ENCODE measurements around the gene SLAMF9.

SLAMF9 gene

DNA sequence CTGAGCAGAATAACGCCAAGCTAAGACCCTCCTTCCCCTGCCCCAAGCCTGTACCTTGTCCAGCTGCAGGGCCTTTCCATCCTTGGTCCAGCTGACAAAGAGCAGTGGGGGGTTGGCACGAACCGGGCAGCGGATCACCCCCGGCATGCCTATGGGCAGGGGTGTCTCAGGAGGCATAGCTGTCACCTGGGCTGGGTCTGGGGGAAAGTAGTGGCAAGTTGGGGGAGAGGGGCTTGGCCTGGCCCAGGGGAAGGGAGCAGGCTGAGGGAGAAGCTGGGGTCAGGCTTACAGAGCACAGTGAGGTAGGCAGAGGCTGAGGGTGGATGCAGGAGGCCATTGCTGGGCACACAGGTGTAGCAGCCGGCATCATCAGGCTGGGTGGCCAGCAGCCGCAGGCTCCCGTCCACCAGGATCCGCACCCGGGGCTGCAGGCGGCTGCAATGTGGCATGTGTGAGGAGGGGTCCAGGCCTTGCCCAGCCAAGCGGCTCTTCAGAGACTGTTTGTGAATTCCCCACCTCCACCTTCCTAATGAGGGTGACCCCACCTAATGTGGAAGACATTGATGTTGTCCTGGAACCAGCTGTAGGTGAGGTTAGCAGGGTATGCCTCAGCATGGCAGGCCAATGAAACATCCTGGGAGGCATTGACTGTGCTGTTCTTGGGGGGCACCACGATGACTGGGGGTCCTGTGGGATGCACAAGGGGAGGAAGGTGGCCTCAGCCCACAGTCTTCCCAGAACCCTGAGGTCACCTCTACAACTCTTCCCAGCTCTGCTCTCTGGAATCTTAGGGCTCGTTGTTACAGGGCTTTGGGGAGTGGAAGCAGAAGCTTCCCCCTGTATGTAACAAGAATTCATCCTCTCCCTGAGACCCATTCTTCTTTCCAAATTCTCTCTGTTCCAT lies 19.6 kb downstream of the SLAMF9 start:
- DNase-seq (ENCODE audit: low read depth), result no peak

DNA sequence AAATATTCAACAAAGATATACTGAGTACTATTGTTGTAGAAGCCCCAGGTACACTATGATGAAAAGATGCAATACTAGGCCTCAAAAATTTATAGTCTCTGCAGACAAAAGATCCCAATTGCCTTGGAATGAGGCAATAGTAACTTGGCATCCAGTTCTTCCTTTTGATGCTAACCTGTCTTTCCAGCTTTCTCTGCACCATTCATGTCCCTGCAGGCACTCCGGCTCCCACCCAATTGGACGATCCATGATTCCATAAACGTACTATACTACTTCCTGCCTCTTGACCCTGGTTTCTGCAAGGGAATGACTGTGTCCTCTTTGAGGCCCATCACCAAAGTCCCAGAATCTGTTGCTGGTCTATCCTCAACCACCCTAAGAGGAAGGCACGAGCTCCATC lies 20.7 kb downstream of the SLAMF9 start:
- no peak for DNase-seq (ENCODE audit: low read depth)

DNA sequence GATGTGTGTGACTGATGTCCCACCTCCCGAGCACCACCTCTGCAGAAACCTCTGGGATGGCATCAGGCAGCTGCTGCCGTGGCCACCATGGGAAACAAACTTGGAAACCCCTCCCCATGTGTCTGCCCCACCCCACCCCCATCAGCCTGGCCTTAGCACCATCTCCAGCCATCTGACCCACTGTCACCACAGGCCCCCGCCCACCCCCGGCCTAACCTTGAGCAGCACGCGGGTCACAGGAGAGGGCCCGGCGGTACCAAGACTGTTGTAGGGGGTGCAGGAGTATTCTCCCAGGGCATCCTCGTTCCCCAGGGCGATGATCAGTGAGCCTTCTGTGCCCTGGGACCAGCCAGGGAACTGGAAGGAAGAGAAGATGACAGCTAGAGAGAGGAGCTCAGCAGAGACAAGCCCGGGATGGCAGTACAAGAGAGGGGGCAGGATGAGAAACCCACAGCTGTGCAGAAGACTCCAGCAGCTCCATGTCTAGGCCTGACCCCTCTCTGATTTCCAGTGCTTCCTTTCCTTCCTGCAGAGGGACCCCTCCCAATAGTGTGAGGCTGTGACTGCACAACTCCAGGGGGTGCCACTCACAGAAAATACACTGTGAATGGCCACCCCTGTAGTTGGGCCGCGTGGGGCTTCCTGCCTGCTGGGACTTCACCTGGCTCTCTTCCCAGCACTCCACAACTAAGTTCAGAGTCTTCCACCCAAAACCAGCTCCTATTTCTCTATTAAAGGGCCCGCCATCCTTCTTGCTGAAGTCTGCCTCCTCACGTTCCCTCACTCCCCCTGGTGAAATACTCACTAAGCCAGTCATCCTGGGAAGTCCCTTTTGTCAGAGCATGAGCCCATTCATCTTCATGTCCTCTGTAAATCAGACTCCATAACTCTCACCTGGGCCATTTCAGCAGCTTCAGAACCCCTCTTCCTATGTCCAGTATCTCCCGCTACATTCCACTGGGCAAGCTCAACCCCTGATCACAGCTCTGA lies 21.4 kb downstream of the SLAMF9 start:
- DNase-seq (ENCODE audit: low read depth), result no peak

DNA sequence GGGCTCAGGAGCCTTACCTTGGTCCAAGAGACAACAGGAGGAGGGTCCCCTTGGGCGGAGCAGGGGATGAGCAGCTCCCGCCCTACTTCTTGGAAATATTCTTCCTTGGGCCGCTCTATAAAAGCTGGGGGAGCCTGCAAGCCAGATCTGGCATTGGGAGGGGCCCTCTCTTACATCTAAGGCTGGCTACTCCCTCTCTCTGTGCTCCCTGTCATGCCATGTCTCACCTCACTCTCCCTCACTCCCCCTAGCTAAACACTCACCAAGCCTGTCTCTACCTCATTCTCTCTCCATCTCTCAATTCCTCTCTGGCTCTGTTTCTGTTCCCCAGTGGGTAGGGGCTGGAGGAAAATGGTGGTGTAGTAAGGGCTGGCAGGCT lies 22.3 kb downstream of the SLAMF9 start:
- no peak for DNase-seq (ENCODE audit: low read depth)

DNA sequence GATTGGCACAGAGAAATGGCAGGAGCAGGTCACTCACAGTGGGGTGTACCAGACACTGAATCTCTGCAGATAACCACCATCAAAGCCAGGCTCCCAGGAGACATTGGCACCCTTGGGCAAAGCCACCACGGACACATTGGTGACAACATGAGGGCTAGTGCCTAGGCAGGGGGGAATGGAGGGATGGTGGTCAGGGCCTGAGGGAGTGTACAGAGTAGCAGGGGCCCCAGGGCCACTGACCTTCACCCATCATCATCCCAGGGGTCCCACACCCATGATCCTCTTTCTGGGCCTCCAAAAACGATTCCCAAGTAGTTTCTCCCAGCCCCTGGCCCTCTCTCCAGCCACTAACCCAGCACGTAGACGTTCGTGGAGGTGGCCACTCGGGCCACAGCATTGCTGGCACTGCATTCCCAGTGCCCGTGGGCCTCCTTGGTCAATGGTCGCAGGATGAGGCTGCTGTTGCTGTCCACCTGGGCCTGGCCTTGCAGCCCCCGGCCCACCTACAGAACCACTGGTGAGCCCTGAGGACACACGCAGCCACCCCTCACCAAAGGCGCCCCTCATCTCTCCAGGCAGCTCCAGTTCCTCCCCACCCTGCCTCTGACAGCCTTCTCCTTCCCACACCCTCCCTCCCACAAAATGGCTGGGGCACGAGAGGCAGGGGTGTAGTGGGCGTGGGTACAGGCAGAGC lies 22.8 kb downstream of the SLAMF9 start:
- DNase-seq (ENCODE audit: low read depth), result no peak

DNA sequence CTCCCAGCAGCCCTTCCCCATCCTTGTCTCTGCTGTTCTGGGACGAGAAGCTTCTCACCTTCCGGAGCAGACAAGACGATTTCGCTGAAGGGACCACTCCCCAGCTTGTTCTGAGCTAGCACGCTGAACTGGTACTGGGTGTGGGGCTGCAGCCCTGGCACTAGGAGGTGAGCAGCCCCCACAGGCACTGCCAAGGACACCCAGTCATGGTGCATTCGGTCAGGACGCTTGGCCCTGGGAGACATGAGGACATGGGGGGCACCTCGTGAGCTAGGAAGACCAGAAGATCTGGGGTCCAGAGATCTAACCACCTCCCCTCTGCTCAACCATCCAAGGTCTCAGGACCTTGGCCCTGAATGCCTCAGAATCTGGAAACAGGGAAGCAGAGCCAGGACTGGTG lies 23.4 kb downstream of the SLAMF9 start:
- DNase-seq (ENCODE audit: low read depth), result no peak

DNA sequence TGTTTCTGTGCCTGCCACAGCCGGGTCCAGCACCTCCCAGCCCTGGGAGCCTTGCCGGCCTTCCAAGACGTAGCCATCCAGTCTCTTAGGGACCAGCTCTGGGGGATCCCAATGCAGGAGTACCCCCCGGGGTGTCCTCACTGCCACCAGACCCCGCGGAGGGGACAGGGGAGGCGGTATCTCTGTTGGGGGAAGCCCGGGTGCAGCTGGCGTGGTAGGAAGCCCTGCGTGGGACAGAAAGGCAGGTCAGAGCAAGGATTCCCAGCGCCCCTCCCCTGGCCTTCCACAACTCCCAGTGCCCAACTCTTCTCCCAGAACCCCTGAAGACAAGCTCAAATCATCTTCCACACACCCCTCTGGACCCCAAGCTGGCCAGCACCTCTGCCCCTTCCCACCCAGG lies 23.8 kb downstream of the SLAMF9 start:
- no peak for DNase-seq (ENCODE audit: low read depth)

DNA sequence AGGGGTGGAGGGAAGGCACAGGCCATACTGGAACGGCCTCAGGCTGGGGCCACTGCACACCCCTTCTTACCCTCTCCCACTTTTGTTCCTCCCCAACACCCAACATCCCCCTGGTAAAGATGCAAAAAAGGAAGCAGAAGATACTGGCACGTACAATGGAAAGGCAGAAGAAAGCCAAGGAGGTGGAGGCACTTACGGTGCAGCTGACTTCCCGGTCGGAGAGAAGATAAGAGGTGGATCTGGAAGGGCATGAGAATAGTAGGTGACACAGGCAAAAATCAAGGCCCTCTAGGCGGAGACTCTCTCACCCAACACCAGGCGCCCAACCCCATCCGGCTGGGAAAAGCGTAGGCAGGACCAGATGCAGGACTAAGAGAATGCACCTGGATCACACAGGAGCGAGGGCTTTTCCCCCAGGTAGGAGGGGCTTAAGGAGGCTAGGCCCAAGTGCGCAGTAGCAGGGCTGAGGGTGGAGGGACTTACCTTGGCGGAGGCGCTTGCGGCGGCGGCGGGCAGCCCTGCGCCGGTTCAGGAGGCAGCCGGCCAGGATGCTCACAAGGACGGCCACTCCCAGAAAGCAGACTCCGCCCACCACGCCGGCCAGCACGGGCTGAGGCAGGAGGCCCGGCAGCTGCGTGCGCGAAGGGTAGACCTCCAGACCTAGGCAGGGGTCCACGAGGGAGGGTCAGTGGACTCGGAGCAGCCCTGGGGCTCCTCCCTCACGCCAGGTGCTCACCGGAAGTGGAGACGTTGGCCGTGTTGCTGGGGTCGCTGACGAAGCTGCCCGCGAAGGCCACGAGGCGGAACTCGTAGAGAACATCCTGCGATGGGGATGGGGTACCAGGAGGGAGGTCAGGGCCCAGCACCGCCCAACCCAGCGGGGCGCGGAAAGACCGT lies 24.6 kb downstream of the SLAMF9 start:
- DNase-seq (ENCODE audit: low read depth), result no peak

DNA sequence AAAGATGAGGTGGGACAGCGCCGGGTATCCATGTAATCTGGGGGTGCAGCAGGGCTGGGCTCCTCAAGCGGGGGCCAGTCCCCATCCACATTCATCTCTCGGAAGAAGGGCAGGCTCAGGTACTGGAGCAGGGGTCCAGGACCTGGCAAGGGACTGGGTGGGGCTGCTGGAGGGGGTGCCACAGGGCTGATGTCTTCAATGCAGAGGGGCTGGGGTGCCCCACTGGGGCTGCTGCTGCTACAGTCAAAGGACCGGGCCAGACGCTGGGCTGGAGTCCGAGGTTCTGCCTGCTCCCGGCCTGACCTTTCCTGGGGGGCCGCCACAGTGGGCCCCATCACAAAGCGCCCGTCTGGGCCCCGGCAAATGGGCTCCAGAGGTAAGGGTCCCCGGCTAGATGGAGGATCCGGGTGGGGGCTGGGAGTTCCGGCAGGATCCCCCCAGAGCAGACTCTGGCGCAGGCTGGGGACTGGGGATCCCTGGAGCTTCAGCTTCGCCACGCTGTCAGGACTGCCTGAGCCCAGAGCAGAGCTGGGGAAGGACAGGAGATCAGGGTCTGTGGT lies 25.5 kb downstream of the SLAMF9 start:
- DNase-seq (ENCODE audit: low read depth), result no peak

DNA sequence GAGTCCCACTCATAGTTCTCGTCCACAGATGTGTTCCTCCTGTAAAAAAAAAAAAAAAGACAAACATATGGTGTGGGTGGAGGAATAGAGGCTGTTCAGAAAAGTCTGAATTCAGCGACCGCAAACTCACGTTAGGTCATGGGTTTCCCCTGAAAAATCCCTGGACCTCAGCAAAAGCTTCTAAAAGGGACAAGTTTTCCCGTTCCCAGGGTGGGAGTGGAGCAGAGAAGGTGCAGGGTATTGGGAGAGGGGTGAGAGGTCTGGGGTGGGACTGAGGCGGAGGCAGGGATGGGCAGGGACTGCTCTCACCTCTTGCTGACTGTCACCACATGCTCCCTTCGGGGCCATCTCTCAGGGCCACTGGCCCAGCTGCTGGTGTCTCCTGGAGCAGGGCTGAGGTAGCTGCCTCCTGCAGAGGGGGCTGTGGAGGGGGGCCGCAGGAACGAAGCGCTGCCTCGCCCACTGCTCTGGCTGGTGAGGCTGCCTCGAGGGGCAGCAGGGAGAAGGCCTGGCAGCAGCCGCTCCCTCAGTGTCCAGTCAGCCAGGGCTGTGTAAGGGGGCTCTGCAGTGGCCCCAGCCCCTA lies 26.1 kb downstream of the SLAMF9 start:
- DNase-seq (ENCODE audit: low read depth), result no peak

DNA sequence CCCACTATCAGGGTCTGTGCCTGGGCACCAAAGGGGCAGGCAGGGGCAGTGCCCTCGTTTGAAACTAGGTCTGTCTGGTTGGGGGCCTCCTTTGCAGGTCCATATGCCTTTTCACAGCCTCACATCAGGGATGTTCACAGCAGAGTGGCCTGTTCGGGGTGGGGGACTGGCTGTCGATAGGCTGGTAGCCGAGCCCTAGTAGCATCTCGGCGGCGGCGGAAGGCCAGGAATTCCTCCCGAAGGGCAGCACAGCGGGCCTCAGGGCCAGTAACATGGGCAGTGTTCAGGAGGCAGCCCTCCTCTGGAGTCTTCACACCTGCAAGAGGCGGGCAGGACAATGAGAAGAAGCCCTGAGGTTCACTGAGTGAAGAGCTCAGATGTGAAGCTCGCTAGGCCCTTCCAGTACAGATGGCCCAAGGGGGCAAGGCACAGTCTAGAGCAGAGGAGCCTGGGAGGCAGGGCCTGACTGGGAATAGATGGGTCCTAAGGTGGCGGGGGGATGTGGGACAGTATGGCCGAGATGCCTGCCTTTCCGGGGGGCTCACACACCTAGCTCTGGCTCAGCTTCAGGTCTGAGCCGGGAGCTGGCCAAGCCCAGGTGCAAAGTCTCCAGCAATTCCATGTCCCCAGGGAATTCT lies 26.7 kb downstream of the SLAMF9 start:
- no peak for DNase-seq (ENCODE audit: low read depth)

DNA sequence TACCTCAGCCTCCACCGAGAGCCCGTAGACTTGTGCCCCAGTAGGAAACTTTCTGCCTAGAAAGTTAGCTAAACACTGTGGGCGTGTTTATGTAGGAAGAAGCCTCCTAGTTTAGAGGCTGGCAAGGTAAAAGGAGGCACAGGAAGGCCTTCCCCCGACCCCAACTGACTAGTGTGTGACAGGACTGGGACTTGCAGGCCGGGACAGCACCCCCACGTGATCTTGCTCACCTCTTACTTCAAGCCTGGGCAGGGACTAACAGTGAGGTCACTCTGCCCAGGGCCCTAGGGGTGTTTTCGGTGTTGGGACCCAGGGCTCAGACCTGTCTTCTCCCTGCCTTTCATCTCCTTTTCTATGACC lies 28.3 kb downstream of the SLAMF9 start:
- DNase-seq (ENCODE audit: low read depth), result no peak

DNA sequence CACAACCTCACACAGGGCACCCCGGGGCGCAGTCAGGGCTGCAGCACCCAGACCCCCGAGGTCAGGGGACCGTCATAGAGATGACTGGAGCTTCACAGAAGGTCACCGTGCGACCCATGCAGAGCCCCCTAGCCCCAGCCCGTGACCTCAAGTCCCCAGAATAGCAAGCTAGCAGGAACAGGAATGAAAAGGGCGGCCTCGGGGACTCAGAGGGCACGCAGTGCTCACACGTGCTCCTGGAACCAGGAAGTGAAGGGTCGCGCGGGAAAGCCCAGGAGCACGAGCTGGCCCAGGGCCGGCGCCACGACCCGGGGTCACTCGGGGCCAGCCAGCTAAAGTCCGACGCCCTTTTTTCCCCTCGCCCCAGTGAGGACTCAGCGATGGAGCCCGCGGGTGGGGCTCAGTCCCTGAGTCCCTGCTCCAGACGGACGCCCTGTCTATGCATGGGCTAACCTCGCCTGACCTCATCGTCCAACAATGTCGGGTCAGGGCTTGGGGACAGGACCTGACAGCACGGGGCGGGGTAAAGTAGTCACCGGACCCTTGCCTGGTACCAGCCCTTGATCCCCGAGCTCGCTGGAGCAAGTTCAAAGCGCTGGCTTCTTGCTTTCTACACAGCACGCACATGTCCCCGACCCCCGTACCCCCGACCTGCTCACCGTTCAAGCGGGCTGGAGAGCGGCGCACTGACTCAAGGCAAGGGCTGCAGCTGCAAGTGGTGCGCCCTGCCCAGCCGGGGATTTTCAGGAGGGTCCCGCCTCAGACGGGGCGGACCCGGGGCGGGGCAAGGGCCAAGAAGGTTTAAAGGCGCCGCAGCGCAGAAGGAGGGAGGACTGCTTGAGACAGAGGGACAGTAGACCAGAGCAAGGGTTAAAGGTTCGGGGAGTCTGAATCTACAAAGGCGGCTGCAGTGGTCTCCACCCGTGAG lies 29.0 kb downstream of the SLAMF9 start, which contains the start of gene TAGLN2:
TSS of gene TAGLN2 (minus strand) at position 717 of the 928 bp plus-strand sequence. CDS start 4,998 bp downstream, outside the sequence.
- peak; percentile 82 for DNase-seq (ENCODE audit: low read depth)

DNA sequence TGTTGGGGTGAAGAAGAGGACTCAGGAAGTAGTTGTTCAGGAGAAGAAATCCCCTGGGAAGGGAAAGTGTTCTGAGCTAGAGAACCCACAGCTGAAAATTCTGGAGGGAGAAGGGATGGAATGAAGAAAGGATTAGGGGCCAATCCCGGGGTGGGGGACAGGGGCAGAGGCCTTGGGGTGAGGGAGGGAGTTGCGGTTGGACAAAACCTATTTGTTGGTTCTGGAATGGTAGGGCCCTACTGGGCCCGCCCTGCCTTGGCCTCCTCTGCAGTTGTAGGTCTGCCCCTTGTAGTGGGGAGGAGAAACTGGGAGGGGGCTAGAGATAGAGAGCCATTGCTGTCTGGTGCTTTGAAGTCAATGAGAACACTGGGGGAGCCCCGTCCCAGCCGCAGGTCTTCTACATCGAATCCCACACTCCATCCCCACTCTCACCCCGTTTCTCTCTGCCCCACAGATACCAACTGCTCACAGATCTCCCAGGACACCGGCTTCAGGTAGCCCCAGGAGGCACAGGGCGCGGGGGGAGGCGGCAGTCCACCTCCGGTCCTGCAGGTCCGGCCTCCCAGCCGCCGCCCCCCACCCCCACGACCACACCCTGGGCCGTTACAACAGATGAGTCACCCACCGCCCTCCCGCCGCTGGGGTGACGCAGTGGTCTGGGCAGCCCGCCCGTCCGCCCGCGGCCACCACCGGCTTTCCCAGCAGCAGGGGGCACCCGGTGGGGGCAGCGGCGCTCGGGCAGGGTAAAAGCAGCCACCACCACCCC lies 29.8 kb downstream of the SLAMF9 start:
- peak; percentile 66 for DNase-seq (ENCODE audit: low read depth)

DNA sequence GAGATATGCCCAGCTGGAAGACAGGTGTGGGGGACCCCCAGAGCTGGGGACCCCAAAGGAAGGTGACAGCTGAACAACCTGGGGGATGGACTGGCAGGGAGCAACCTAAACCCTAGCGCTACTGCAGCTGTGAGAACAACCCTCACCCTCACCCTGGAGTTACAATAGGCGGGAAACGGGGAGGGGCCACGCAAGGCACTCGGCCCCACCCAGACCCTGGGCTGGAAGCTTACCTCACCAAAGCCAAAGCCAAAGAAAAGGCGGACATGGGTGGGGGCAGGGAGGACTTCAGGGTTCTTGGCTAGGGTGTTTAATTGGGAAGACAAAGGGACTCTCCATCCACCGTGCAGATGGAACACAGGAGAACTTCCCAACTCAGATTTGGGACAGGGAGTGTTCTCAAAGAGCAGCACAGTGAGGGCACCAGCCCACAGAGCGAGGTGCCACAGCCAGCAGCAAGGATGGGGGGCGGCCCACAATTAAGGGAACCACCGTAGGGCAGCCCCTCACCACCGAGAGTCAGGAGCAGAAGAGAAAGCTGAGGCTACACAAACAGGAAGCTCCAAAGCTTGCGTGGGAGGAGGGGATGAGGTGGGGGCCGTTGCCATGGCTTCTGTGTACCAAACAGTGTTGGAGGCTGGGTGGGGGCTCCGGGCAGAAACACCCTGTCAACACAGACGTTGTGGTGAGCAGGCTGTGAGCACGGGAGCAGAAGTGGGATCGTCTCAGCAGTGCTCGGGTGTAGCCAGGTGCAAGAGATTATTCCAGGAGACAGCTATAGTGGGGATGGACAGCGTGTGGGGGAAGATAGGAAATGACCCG lies 30.6 kb downstream of the SLAMF9 start:
- DNase-seq (ENCODE audit: low read depth), result peak; percentile 93

DNA sequence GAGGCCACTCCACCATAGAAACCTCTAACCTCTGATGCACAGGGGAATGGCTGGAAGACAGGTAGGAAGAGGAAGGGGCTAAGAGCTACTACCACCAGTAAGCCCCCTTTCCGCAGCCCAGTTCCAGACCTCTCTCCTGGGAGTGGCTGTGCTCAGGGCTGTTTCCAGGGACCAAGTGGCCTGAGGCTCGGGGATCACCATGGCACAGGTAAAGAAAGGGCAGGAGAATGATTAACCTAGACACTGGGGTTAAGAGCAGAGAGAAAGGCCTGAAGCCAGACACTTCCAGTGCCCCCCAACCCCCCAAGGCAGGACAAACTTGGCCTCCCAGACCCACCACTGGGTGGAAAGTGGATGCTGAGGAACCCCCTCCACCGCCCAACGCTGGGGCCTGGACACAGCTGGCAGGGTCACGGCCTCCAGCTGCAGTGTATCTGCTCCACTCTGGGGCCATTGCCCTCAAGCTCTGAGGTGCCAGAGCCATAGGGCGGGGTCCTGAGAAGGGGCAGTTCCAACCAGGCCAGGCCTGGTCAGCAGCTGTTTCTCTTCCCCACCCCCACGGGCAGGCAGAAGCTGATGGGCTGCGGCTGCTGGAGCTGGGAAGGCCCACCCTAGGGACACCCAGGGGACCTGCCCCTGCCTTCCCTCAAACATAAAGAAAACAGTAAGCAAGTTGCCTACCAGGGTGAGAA lies 31.4 kb downstream of the SLAMF9 start:
- DNase-seq (ENCODE audit: low read depth), result no peak
